Erythroblast (primary cell): ENCODE measurements around the gene NAB2.

ENCODE experiments used
- GATA1 ChIP-seq: IDR thresholded peaks from 2 replicates; pipeline ENCODE4 v1.6.1; 2011; ENCODE audit warnings: low read depth, mild to moderate bottlenecking, control low read depth, low read length, moderate library complexity
- POLR2A ChIP-seq: IDR thresholded peaks from 2 replicates; pipeline ENCODE4 v1.6.1; 2011; ENCODE audit warnings: mild to moderate bottlenecking, low read length

GRCh38 chr12:57049890-57050289, 39.0 kb upstream of the NAB2 start, which contains the start of gene MYO1A:
- TF ChIP-seq POLR2A (no peak), GATA1 (no peak)
